ENCODE measurements around the gene POU2AF2.

Gene POU2AF2

GRCh38 chr11:111334532-111335502 is 89.3 kb downstream of the POU2AF2 start (continued):
- TF ChIP-seq ZXDB (tag by site-specific recombination; IDR thresholded peaks at IDR 0.05) = peak; percentile 43; the same call in 1 of the 2 replicates
- peak; percentile 37; the same call in 1 of the 2 replicates for TF ChIP-seq OSR2 (tag by site-specific recombination; IDR thresholded peaks at IDR 0.05)
- TF ChIP-seq ZNF837 (tag by site-specific recombination; IDR thresholded peaks at IDR 0.05) = no peak
- 0 out of 2 replicates have a peak, but pooled peaks have one; percentile 14 for TF ChIP-seq ZFHX2 (tag by site-specific recombination; conservative IDR thresholded peaks at IDR 0.05)

GRCh38 chr11:111335549-111335948 is 90.0 kb downstream of the POU2AF2 start:
- no peak overlapping the region for H3K4me3 ChIP-seq (ENCODE audit: low read depth, low read length)
- H3K27ac ChIP-seq (ENCODE audit: extremely low read depth, low read depth, low read length) = peak overlapping the region; percentile 37; the same call in 1 of the 2 replicates
- TF ChIP-seq ZNF416 (tag by site-specific recombination; IDR thresholded peaks at IDR 0.05) = no peak
- TF ChIP-seq ZNF26 (tag by site-specific recombination; IDR thresholded peaks at IDR 0.05) = no peak
- TF ChIP-seq ZNF768 (tag by site-specific recombination; IDR thresholded peaks at IDR 0.05) = no peak
- no peak for TF ChIP-seq ZNF701 (tag by site-specific recombination; IDR thresholded peaks at IDR 0.05)
- TF ChIP-seq BCL6B (tag by site-specific recombination; IDR thresholded peaks at IDR 0.05) = no peak
- no peak for TF ChIP-seq ZNF830 (tag by site-specific recombination; IDR thresholded peaks at IDR 0.05; ENCODE audit: low read depth)
- no peak for TF ChIP-seq ZNF521 (tag by site-specific recombination; IDR thresholded peaks at IDR 0.05)
- no peak for TF ChIP-seq ZNF610 (tag by site-specific recombination; IDR thresholded peaks at IDR 0.05; ENCODE audit: borderline replicate concordance)
- H3K36me3 ChIP-seq (ENCODE audit: control insufficient read depth in 2 of 2, insufficient read depth in 1 of 2, low read length in 2 of 2) = no peaks in the 10 kb centered on the region
- CTCF ChIA-PET = no interaction called here
- no peaks in the 10 kb centered on the region for H3K9me3 ChIP-seq (ENCODE audit: control insufficient read depth, insufficient read depth, low read depth, low read length)
- POLR2A ChIA-PET = no interaction called here
- peaks cover 4% of the 10 kb centered on the region; the same call in 1 of the 2 replicates for H3K4me1 ChIP-seq (ENCODE audit: control insufficient read depth, insufficient read depth, low read length)

All from HEK293 (cell line).